H9 (cell line): ENCODE measurements around the gene FAM110A. TPM values are rescaled to one million over a fixed set of nuclear protein-coding genes. Genes with fewer than 3 reads are reported as not detected.

ENCODE experiments used
- DNase-seq: peaks from one replicate; pipeline ENCODE4 v3.0.0-alpha.2; 2017
- H2AFZ ChIP-seq: one replicate; pipeline ENCODE4 v1.6.1; 2013; ENCODE audit warnings: mild to moderate bottlenecking, low read length, control low read depth, moderate library complexity
- H2AK5ac ChIP-seq: 2 replicates; pipeline ENCODE4 v1.6.1; 2013; ENCODE audit warnings: low read length, control low read depth, mixed read lengths; ENCODE audit not compliant: insufficient read length
- H2BK120ac ChIP-seq: one replicate; pipeline ENCODE4 v1.6.1; 2013; ENCODE audit warnings: low read depth, mild to moderate bottlenecking, low read length, control low read depth, inconsistent platforms; ENCODE audit not compliant: poor library complexity, severe bottlenecking
- H2BK12ac ChIP-seq: 2 replicates; pipeline ENCODE4 v1.6.1; 2013; ENCODE audit warnings: low read length, control low read depth, mixed read lengths, low read depth; ENCODE audit not compliant: insufficient read length
- H2BK15ac ChIP-seq: 2 replicates; pipeline ENCODE4 v1.6.1; 2013; ENCODE audit warnings: low read depth, low read length, control low read depth
- H2BK20ac ChIP-seq: one replicate; pipeline ENCODE4 v1.6.1; 2013; ENCODE audit warnings: low read depth, mild to moderate bottlenecking, low read length, control low read depth, inconsistent platforms; ENCODE audit not compliant: poor library complexity, severe bottlenecking
- H2BK5ac ChIP-seq: 2 replicates; pipeline ENCODE4 v1.6.1; 2013; ENCODE audit warnings: low read length, control low read depth, mixed read lengths; ENCODE audit not compliant: insufficient read length
- H3K14ac ChIP-seq: 2 replicates; pipeline ENCODE4 v1.6.1; 2013; ENCODE audit warnings: low read length, control low read depth; ENCODE audit not compliant: insufficient read depth
- H3K18ac ChIP-seq: 2 replicates; pipeline ENCODE4 v1.6.1; 2013; ENCODE audit warnings: low read depth, mild to moderate bottlenecking, mixed read lengths, low read length, control low read depth; ENCODE audit not compliant: insufficient read length
- H3K23ac ChIP-seq: 2 replicates; pipeline ENCODE4 v1.6.1; 2013; ENCODE audit warnings: low read length, control low read depth, mixed read lengths, low read depth; ENCODE audit not compliant: insufficient read length
- H3K23me2 ChIP-seq: 2 replicates; pipeline ENCODE4 v1.6.1; 2013; ENCODE audit warnings: low read depth, mild to moderate bottlenecking, mixed read lengths, low read length, control low read depth; ENCODE audit not compliant: insufficient read length, poor library complexity, severe bottlenecking
- H3K27ac ChIP-seq: 2 replicates; pipeline ENCODE4 v1.5.1; 2013; ENCODE audit warnings: low read length, control low read depth, mixed read lengths, low read depth; ENCODE audit not compliant: insufficient read length
- H3K27me3 ChIP-seq: 2 replicates; pipeline ENCODE4 v1.6.1; 2013; ENCODE audit warnings: low read length, control low read depth, inconsistent platforms; ENCODE audit not compliant: insufficient read depth
- H3K4ac ChIP-seq: 2 replicates; pipeline ENCODE4 v1.6.1; 2013; ENCODE audit warnings: low read depth, mild to moderate bottlenecking, control low read depth, inconsistent platforms, low read length, moderate library complexity
- H3K4me1 ChIP-seq: 2 replicates; pipeline ENCODE4 v1.6.1; 2013; ENCODE audit warnings: low read length, control low read depth, inconsistent platforms; ENCODE audit not compliant: insufficient read depth
- H3K4me2 ChIP-seq: 2 replicates; pipeline ENCODE4 v1.6.1; 2013; ENCODE audit warnings: low read length, control low read depth, mixed read lengths; ENCODE audit not compliant: insufficient read length, insufficient read depth
- H3K56ac ChIP-seq: 2 replicates; pipeline ENCODE4 v1.6.1; 2013; ENCODE audit warnings: low read depth, mild to moderate bottlenecking, mixed read lengths, low read length, control low read depth; ENCODE audit not compliant: insufficient read length
- H3K79me1 ChIP-seq: 2 replicates; pipeline ENCODE4 v1.6.1; 2013; ENCODE audit warnings: low read depth, mild to moderate bottlenecking, moderate library complexity, low read length, control low read depth, inconsistent platforms; ENCODE audit not compliant: insufficient read depth, poor library complexity, severe bottlenecking
- H3K79me2 ChIP-seq: 2 replicates; pipeline ENCODE4 v1.6.1; 2013; ENCODE audit warnings: low read length, control low read depth, inconsistent platforms; ENCODE audit not compliant: insufficient read depth
- H3K9ac ChIP-seq: 2 replicates; pipeline ENCODE4 v1.6.1; 2013; ENCODE audit warnings: low read length, control low read depth, mixed read lengths; ENCODE audit not compliant: insufficient read length; ENCODE audit errors: extremely low read depth
- H3K9me3 ChIP-seq: one replicate; pipeline ENCODE4 v1.6.1; 2013; ENCODE audit warnings: low read depth, low read length, inconsistent platforms; ENCODE audit not compliant: control insufficient read depth
- H3T11ph ChIP-seq: one replicate; pipeline ENCODE4 v1.6.1; 2013; ENCODE audit warnings: mild to moderate bottlenecking, low read length, control low read depth, inconsistent platforms
- H4K20me1 ChIP-seq: one replicate; pipeline ENCODE4 v1.6.1; 2013; ENCODE audit not compliant: control insufficient read depth, insufficient read length, insufficient read depth
- H4K5ac ChIP-seq: 2 replicates; pipeline ENCODE4 v1.6.1; 2013; ENCODE audit warnings: low read depth, mild to moderate bottlenecking, mixed read lengths, low read length, control low read depth; ENCODE audit not compliant: insufficient read length
- H4K8ac ChIP-seq: replicated peaks from 2 replicates; pipeline ENCODE4 v1.6.1; 2013; ENCODE audit warnings: low read length, control low read depth, mixed read lengths, low read depth; ENCODE audit not compliant: insufficient read length
- H4K91ac ChIP-seq: 2 replicates; pipeline ENCODE4 v1.6.1; 2013; ENCODE audit warnings: low read depth, mild to moderate bottlenecking, moderate library complexity, mixed read lengths, low read length, control low read depth; ENCODE audit not compliant: insufficient read length
- H3K27ac Mint-ChIP-seq, 3 experiments: 2 replicates in 2 of 3; 3 replicates in 1 of 3; pipeline ENCODE4 v1.8.0; 2020 to 2021; ENCODE audit warnings: mixed read lengths in 3 of 3, mild to moderate bottlenecking in 1 of 3, moderate library complexity in 1 of 3
- H3K27me3 Mint-ChIP-seq: 2 replicates; pipeline ENCODE4 v1.8.0; 2021; ENCODE audit warnings: low read depth, mild to moderate bottlenecking, moderate library complexity, mixed read lengths
- H3K36me3 Mint-ChIP-seq, 3 experiments: 2 replicates in 2 of 3; 3 replicates in 1 of 3; pipeline ENCODE4 v1.8.0; 2020 to 2021; ENCODE audit warnings: low read depth in 3 of 3, mixed read lengths in 3 of 3; ENCODE audit not compliant: insufficient read depth in 1 of 3
- H3K4me1 Mint-ChIP-seq, 2 experiments: 2 replicates each; pipeline ENCODE4 v1.8.0; 2020; ENCODE audit warnings: mixed read lengths in 2 of 2
- H3K4me3 Mint-ChIP-seq, 2 experiments: 2 replicates in 1 of 2; 3 replicates in 1 of 2; pipeline ENCODE4 v1.8.0; 2020 to 2021; ENCODE audit warnings: mild to moderate bottlenecking in 2 of 2, mixed read lengths in 2 of 2, moderate library complexity in 1 of 2
- H3K9me3 Mint-ChIP-seq, 2 experiments: 2 replicates in 1 of 2; 3 replicates in 1 of 2; pipeline ENCODE4 v1.8.0; 2020; ENCODE audit warnings: mild to moderate bottlenecking in 2 of 2, mixed read lengths in 2 of 2, moderate library complexity in 1 of 2
- CTCF ChIP-seq: fragments of 200-600 bp; sonication (generic); conservative IDR thresholded peaks from 3 replicates; pipeline ENCODE4 v1.8.0; 2021; ENCODE audit warnings: antibody characterized with exemption, mild to moderate bottlenecking
- WGBS: extraction: QIAGEN DNeasy Blood & Tissue Kit; methylation state at CpG from one replicate; pipeline ENCODE4 v1.1.7; 2013; ENCODE audit warnings: missing lambda C conversion rate, low lambda C conversion rate, mixed read lengths; ENCODE audit not compliant: insufficient read length; ENCODE audit errors: extremely low coverage; 5-methylcytosine and 5-hydroxymethylcytosine counted together
- total RNA-seq: library from RNA; stranded (reverse); gene quantifications from 2 replicates; pipeline ENCODE4 v1.2.1, GENCODE V29; 2021

The FAM110A gene
- total RNA-seq, 1 experiment from 2014 or later = 10.3 TPM

- Histone ChIP-seq H2BK120ac (no peak overlapping the region), H3K79me1 (no peaks in the 10 kb centered on the region), H3K9ac (no peak overlapping the region), H2BK12ac (no peak overlapping the region), H3K9me3 (no peaks in the 10 kb centered on the region), H3K27me3 (no peaks in the 10 kb centered on the region; the same call in 1 of the 2 replicates), H3K27ac (no peak overlapping the region), H2BK15ac (no peak overlapping the region), H3K14ac (no peak overlapping the region; the same call in 1 of the 2 replicates), H3K23me2 (peaks cover 28% of the 10 kb centered on the region), H3T11ph (no peak overlapping the region), H3K56ac (no peak overlapping the region), H2AFZ (no peak overlapping the region), H3K4me1 (no peaks in the 10 kb centered on the region; the same call in 1 of the 2 replicates), H3K23ac (no peak overlapping the region), H3K79me2 (no peaks in the 10 kb centered on the region), H2BK20ac (no peak overlapping the region), H4K20me1 (no peaks in the 10 kb centered on the region), H2AK5ac (no peak overlapping the region), H3K4me2 (peak overlapping the region; percentile 63), H3K4ac (no peak overlapping the region), H3K18ac (no peak overlapping the region), H4K91ac (no peak overlapping the region), H2BK5ac (no peak overlapping the region), H4K5ac (no peak overlapping the region), H4K8ac (no peak overlapping the region)
- no CpG with 5 or more reads among the region's 50 CpGs for WGBS
- Mint-ChIP-seq H3K4me1 (peaks cover 35% of the 10 kb centered on the region in 2 experiments), H3K4me3 (peak overlapping the region; percentile 76 to 86), H3K27me3 (peaks cover 28% of the 10 kb centered on the region), H3K36me3 (no peaks in the 10 kb centered on the region; a peak in 1 of 7 replicates), H3K9me3 (no peaks in the 10 kb centered on the region), H3K27ac (no peak overlapping the region)
- no peak for DNase-seq
- TF ChIP-seq CTCF = no peak
These were observed 11.8 kb downstream of the FAM110A start for GRCh38 chr20:845226-845868.
